ENCODE results near the gene SUPT4H1.

DNA sequence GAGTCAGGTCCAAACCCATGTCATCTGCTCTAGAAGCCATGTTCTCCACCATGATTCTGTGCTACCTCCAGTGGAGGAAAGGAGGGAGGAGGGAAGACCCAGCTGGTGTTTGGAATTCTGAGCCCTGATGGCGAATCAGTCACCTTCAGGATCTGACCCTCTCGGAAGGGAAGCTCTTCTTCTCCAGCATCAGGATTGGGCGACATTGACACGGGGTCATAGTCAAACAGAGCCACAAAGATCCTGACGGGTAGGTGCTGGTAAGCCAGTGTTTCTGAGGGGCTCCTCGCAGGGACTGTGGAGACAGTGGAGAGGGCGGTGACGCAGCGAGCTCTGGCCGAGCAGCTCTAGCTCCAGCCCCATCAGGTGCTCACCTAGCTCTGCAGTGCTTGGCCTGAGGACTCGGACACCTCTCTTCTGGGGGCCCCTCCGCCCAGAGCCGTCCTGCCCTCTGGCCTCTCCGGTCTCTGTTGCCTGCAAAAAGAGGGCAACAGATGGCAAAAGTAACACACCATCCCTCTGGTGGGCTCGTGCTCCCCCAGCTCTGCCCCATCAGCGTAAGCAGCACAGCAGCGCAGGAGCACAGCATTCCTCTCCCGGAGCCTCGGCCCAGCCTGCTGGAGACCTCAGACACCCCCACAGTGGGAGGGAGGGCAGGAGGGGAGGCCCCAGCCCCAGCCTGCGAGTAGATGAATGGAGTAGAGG, 44.4 kb downstream of the SUPT4H1 start:
- TF ChIP-seq CTCF (conservative IDR thresholded peaks at IDR 0.05) (no peak), EZH2 (IDR thresholded peaks at IDR 0.05; ENCODE audit: low read depth) (no peak)
